GM18870 (cell line): ENCODE measurements around the gene LRP5.
A peak's percentile ranks its signal among the peaks of the same experiment; 100 is the strongest.
"Not testable (repeated sequence)": the region's sequence is repeated elsewhere in the genome, so short reads cannot be mapped to it uniquely, and the experiment has no call there.

Source experiments
- ATAC-seq: cut with Tn5 transposase; IDR thresholded peaks from one replicate; pipeline ENCODE4 v1.9.1; 2021; ENCODE audit warnings: moderate library complexity; ENCODE audit not compliant: unreplicated experiment

LRP5 gene

GRCh38 chr11:68282141-68282860 is 30.1 kb upstream of the LRP5 start:
- peak; percentile 67 for ATAC-seq

DNA sequence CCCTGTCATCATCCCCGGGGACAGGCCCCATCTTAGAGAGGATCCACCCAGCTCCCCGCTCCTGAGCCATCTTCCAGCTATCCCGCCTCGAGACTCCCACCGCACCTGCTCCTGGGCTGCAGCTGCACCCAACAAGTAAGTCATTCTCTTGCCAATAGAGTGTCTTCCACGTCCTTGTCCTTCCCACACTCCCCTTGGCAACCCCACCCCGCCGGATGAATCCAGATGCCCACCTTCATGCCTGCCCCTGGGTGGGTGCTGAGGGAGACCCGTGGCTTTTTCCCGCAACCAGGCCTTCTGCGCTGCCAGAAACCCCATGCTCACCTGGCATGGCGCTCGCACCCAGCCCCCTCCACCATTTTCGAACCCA is 29.5 kb upstream of the LRP5 start:
- ATAC-seq, result no peak

GRCh38 chr11:68284588-68284987 is 27.8 kb upstream of the LRP5 start:
- ATAC-seq, result not testable (repeated sequence)

GRCh38 chr11:68287419-68287818 is 25.0 kb upstream of the LRP5 start:
- ATAC-seq, result no peak

GRCh38 chr11:68289456-68289855 is 22.9 kb upstream of the LRP5 start:
- no peak for ATAC-seq

DNA sequence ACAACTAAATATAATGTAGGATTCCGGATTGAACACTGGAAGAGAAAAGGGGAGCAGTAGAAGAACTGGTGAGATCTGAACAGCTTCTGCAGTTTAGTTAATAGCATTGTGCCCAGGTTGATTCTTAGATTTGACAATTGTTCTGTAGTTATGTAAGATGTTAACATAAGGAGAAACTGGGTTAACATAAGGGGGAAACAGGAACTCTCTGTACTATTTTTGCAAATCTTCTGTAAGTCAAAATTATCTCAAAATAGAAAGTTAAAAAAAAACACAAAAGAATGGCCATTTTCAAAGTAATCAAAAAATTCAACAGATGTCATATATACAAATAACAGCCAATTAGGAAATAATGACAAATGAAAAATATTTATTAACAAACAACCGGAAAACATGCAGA is 18.7 kb upstream of the LRP5 start:
- ATAC-seq, result no peak

DNA sequence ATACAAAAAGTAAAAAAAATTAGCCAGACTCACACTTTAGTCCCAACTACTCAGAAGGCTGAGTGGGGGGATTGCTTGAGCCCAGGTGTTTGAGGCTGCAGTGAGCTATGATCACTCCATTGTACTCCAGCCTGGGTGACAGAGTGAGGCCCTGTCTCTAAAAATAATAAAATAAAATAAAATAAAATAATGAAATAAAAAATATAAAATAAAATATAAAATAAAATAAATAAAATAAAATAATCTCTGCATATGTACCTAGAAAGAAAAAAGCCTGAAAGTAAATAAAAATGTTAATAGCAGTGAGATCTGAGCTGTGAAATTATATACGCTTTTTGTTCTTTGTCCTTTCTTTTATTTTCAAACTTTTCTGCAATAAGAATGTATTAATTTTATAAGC is 17.1 kb upstream of the LRP5 start:
- ATAC-seq, result no peak

GRCh38 chr11:68295940-68296339 is 16.5 kb upstream of the LRP5 start:
- ATAC-seq, result no peak

DNA sequence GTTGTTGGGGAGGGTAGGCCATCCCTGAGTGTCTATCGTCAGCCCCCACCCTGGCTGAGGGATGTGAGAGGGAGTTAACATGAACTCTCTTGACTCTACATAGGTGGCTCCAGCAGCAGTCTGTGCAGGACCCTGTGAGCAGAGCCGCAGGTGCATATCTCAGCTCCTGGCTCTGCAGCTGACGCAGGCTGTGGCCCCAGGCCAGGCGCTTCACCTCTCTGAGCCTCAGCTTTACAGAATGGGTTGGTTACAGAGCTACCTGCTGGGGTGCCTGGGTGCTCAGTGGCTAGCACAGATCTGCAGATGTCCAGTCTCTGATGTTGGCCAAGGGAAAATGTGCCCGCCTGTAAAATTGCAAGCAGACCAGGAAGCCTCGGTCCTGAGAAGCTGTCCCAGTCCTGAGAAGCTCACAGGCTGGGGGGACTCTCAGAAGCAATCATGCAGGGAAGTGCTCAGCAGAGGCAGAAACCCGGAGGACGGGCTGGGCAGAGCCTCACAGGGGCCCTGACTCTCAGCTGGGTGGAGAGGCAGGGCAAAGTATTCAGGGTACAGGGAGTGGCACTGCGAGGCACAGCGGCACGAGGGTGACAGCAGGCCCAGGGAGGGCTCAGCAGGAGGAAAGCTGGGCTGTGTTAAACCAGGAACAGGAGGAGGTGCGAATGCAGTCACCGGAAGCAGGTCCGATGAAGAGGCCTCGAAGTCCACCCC is 15.9 kb upstream of the LRP5 start:
- no peak for ATAC-seq

DNA sequence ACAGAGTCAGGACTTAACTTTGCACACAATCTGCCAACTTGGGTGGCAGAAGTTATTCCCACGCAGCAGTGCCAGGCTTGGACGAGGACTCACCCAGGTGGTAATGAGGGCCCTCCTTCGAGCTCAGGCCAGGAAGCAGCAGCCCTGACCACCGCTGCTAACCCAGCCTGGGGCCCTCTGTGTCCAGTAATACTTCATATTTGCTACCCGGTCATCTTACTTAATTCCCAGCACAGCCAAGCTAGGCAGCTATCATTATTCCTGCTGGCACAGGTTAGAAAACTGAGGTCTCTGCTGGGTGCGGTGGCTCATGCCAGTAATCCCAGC is 15.4 kb upstream of the LRP5 start:
- ATAC-seq, result no peak

GRCh38 chr11:68297494-68297811 is 14.9 kb upstream of the LRP5 start:
- ATAC-seq, result no peak

- no peak for ATAC-seq
These were observed 14.4 kb upstream of the LRP5 start for GRCh38 chr11:68297812-68298658.

- no peak for ATAC-seq
These were observed 13.5 kb upstream of the LRP5 start for GRCh38 chr11:68298659-68299516.

- ATAC-seq, result not testable (repeated sequence)
These were observed 12.9 kb upstream of the LRP5 start for GRCh38 chr11:68299517-68299879.

DNA sequence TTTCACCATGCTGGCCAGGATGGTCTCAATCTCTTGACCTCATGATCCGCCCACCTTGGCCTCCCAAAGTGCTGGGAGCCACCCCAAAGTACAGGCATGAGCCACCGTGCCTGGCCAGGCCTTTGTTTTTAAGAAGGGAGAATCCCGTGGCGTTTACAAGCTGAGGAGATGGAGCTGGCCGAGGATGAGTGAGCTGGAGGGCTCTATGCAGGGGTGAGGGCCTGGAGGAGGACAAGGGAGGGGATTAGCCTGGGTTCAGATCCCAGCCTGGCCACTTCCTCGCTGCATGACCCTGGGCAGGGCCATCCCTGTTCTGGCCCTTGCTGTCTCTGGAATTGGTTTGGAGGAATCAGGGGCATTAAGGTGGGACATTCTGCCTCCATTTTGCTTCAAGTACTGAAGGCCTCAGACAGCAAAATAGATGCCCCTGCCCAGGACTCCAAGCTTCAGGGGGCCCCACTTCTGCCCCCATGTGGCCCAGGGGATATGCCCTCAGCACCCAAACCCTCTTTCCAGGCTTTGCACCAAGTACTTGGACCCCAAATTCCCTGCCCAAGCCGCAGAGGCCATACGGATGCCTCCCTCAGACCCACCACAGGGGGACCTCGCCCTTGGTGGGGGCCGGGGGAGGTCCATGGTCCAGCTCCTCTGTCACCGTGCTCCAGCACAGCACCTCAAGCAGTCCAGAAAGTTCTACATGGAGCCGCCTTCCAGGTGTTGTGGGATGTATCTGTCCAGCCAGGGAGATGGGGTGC is 12.1 kb upstream of the LRP5 start:
- no peak for ATAC-seq

- ATAC-seq, result no peak
These were observed 10.1 kb upstream of the LRP5 start for GRCh38 chr11:68302256-68302655.

- no peak for ATAC-seq
These were observed 9.7 kb upstream of the LRP5 start for GRCh38 chr11:68302670-68303069.

DNA sequence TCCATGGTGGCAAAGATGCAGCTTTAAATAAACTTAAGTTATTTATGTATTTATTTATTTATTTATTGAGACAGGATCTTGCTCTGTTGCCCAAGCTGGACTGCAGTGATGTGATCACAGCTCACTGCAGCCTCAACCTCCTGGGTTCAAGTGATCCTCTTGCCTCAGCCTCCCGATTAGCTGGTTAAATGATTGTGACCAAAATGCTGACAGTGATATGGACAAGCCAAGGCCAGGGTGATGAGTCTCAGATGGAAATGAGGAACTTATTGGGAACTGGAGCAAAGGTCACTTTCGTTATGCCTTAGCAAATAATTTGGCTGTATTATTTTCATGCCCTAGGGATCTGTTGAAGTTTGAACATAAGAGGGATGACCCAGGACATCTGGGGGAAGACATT is 9.3 kb upstream of the LRP5 start:
- no peak for ATAC-seq

DNA sequence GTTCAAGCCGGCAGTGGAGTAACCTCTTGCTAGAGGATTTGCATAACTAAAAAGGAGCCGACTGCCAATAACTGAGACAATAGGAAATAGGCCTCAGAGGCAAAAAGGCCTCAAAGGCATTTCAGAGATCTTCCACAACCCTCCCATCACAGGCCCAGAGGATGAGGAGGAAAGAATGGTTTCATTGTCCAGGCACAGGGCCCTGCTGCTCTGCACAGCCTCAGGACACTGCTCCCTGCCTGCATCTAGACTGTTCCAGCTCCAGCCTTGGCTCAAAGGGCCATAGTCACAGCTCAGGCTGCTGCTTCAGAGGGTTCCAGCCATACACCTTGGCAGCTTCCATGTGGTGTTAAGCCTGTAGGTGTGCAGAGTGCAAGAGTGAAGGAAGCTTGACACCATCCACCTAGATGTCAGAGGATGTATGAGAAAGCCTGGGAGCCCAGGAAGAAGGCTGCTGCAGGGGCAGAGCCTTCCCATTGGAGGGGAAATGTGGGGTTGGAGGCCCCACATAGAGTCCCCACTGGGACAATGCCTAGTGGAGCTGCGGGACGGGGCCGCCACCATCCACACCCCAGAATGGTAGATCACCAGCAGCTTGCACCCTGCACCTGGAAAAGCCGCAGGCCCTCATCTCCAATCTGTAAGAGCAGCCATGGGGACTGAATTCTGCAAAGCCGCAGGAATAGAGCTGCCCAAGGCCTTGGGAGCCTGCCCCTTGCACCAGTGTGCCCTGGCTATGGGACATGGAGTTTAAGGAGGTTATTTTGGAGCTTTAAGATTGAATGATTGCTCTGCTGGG is 8.2 kb upstream of the LRP5 start:
- no peak for ATAC-seq

GRCh38 chr11:68306636-68307035 is 5.8 kb upstream of the LRP5 start:
- no peak for ATAC-seq
